Measurements from ENCODE around the gene NGLY1.

DNA sequence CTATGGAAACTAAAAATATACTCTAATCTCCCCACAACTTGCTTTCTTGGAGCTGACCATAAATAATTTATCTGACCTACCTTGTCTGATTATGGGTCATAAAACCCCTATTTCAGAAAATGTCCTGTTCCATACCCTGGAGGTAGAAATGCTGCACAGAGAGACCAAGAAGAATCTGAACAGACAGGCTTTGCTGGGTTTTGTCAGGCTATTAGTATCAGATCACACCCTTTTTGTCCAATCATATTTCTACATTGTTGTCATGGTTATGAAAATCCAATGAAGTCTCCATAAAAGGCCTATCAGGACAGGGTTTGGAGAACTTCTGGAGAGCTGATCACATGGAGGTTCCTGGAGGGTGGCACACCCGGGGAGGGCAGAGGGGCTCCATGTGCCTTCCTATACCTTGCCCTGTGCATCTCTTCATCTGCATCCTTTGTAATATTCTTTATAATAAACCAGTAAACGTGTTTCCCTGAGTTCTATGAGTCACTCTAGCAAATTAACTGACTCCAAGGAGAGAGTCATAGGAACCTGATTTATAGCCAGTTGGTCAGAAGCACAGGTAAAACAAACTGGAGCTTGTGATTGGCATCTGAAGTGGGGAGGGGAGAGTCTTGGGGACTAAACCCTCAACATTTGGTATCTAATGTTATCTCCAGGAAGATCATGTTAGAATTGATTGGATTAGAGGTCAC lies 58.1 kb downstream of the NGLY1 start:
- no peak for TF ChIP-seq POLR2A (IDR thresholded peaks at IDR 0.05)
- TF ChIP-seq, protein P1, sequence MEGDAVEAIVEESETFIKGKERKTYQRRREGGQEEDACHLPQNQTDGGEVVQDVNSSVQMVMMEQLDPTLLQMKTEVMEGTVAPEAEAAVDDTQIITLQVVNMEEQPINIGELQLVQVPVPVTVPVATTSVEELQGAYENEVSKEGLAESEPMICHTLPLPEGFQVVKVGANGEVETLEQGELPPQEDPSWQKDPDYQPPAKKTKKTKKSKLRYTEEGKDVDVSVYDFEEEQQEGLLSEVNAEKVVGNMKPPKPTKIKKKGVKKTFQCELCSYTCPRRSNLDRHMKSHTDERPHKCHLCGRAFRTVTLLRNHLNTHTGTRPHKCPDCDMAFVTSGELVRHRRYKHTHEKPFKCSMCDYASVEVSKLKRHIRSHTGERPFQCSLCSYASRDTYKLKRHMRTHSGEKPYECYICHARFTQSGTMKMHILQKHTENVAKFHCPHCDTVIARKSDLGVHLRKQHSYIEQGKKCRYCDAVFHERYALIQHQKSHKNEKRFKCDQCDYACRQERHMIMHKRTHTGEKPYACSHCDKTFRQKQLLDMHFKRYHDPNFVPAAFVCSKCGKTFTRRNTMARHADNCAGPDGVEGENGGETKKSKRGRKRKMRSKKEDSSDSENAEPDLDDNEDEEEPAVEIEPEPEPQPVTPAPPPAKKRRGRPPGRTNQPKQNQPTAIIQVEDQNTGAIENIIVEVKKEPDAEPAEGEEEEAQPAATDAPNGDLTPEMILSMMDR (IDR thresholded peaks at IDR 0.05 in 4 of 5, conservative IDR thresholded peaks at IDR 0.05 in 1 of 5), result no peak

Measured in gastrocnemius medialis (tissue), 4 donors.